Raji (cell line): ENCODE data around the gene ATP5F1E.

Experiments used
- POLR2A ChIP-seq: IDR thresholded peaks from 2 replicates; pipeline ENCODE4 v1.6.1; 2011; ENCODE audit warnings: low read depth, low read length, control low read depth; ENCODE audit not compliant: insufficient read depth

The ATP5F1E gene

DNA sequence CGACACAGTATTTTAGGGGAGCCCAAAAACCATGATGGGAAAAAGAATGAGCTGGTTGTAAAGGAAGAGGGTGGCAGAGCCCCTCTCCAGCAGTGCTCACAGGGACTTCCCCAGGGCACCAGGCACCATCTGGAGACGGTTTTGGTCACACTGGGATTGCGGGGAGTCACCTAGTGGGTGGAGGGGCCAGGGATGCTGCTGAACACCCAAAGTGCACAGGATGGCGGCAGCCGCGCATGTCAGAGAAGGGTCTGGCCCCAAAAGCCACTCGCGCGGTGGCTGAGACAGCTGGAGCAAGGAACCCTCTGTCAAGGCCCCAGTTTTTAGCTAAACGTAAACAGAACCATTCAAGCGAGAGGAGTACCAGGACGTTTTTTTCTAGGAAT is 35.9 kb downstream of the ATP5F1E start:
- TF ChIP-seq POLR2A = no peak

DNA sequence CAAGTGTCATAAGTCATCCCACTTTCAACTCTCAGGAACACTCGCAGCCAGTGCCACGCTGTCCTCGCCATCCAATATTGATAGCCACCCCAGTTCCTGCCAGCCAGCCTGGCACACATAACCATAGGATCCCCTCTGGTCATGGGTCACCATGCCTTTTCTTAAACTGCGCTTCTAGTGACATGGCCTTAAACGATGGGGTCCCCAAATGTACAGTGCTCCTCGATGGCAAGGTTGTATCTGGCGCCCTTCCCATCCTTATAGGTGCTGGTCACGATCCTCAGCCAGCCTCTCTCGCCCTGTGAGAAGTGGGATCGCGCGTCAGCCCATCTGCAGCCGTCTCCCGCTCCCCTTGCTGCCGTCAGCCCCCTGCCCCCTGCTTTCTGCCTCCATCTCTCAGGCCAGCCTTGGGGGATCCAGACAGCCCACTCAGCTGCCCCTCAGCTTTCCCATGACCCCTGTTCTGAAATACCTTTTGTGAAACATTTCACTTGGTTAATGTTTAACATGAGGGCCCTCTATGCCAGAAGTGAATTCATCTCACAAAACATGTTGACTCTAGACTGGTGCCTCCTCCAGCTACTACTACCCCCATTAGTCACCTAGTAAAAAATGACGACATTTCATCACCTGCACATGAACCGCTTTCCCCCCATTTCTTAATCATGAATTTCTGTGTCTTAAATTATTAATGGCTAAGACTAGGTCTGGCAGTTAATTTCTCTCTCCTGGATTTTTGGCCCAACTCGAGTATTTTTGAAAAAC is 36.5 kb downstream of the ATP5F1E start:
- TF ChIP-seq POLR2A = no peak

DNA sequence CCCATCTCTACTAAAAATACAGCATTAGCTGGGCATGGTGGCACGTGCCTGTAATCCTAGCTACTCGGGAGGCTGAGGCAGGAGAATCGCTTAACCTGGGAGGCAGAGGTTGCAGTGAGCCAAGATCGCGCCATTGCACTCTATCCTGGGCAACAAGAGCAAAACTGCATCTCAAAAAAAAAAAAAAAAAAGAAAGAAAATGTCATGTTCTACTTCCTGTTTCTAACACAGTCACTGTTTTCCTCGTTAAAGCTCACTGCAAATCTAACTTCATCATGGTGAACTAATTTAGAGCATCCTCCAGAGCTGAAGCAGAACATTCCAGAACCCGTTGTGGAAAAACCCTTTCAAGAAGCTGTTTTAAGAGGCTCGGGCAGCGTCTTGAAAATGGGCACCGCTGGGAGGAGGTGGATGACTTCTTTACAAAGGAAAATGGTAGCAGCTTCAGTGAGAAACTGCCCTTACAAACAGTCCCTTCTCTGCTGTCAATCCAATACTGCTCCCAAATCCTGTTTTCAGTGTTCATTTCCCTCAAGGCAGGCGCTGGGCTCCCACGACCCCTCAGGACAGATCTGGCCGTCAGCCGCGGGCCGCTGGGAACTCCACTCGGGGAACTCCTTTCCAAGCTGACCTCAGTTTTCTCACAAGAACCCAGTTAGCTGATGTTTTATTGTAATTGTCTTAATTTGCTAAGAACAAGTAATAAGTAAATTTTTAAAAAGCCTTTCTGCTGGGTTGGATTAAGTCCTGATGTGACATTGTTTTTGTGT is 37.6 kb downstream of the ATP5F1E start:
- TF ChIP-seq POLR2A = no peak

DNA sequence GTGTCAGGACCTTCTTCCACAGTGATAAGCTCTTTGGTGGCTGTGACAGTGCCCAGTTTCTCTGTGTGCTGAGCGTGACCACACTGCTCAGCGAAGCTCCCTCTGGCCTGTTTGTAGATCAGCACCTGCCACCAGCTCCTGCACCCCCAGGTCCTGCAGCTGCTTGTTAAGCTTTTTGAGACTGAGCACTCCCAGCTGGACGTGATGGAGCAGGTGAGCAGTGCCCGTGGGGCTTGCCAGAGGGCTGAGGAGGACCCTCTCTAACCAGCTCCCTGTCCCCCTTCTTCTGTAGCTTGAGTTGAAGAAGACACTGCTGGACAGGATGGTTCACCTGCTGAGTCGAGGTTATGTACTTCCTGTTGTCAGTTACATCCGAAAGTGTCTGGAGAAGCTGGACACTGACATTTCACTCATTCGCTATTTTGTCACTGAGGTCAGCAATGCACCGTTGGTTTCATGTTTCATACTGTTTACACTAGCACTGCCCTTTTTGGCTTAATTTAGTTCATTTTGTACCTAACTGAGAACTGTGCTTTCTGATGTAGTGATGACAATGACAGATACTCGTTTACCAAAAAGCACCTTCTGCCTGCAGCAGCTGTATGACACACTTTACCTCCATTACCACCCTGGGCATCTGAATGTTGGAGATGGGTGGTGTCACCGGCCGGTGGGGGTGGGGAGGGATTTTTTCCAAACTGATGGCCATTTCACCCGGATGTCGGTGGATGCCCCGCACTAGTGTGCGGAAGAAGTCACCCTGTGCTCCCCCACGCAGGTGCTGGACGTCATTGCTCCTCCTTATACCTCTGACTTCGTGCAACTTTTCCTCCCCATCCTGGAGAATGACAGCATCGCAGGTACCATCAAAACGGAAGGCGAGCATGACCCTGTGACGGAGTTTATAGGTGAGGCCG is 38.5 kb downstream of the ATP5F1E start:
- no peak for TF ChIP-seq POLR2A

DNA sequence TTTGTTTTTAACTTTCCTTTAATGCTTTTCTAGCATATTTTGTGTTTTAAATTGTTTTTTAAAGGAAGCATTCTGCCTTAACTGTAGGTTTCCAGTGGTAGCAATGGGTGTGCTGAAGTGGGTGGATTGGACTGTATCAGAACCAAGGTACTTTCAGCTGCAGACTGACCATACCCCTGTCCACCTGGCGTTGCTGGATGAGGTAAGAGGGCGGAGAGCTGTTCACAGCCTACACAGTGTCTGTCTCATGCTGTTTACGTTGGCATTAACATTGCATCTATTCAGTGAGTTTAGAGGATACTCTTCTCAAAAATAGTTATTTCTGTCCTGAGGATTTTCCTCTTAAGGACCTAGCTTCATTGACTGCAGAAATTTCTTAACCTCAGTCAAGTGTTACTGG is 39.2 kb downstream of the ATP5F1E start:
- no peak for TF ChIP-seq POLR2A

DNA sequence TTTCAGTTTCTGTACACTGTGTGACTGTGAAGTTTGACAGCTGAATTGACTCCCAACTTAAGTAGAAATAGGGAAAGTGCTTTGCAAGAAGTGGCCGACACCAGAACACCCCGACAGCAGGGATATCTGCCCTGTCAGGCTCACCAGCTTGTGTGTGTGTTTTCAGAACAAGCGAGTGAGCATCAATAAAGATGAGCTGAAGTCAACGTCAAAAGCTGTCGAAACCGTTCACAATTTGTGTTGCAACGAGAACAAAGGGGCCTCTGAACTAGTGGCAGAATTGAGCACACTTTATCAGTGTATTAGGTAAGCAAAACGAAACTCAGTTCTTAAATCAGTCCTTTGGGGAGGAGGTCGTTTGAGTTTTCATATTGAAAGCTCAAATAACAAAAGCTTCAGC is 40.4 kb downstream of the ATP5F1E start:
- TF ChIP-seq POLR2A = no peak

DNA sequence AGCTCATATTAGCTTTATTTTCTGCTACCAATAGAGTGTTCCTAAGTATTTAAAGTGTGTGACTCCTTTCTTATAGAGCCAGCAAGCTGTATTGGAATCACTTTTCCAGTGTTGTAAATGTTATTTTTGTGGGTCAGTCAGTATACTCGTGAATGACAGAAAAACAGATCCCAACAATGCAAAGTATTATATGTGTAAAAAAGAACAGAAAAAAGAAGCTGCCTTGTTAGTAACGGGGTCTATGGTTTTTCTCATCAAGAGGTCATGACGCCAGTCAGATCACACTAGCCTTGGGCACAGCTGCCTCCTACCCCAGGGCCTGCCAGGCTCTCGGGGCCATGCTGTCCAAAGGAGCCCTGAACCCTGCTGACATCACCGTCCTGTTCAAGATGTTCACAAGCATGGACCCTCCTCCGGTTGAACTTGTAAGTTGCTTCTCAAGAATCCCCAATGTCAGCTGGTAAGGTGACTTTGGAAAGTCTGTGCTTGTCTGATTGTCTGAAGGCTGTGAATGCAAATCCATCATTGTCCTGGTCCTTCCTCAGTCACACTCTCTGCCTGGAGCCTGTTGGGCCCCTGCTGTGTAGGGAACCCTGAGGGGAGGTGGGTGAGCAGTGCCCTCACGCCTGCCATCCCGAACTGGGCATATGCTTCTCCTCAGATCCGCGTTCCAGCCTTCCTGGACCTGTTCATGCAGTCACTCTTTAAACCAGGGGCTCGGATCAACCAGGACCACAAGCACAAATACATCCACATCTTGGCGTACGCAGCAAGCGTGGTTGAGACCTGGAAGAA is 41.3 kb downstream of the ATP5F1E start:
- no peak for TF ChIP-seq POLR2A

DNA sequence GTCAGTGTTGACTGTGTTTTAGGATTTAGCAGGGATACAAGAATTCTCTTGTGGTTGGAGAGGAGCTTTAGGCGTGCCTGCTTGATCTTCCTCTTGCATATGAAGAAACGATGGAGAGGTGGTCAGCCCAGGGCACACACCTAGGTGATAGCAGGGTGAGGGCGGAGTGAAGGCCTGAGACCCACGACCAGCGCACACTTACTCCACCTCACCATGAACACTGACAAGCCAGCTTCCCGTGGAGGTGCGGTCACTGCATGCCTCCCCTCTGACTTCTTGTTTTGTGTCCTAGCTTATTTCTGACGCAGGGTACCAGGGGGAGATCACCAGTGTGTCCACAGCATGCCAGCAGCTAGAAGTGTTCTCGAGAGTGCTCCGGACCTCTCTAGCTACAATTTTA is 42.9 kb downstream of the ATP5F1E start:
- no peak for TF ChIP-seq POLR2A

DNA sequence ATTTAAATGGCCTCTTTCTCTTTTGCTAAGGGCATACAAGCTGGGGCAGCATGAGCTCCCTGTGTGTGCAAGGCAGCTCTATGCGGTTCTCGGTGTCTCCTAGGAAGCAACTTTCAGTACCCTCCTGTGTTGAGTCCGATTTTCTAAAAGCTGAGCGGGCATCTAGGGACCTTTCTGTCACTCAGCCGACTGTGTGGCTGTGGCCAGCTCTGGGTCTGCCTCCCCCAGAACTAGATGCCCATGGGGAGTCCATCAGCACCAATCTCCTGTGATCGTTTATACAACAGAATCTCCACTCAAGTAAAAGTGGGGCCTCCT is 43.6 kb downstream of the ATP5F1E start:
- no peak for TF ChIP-seq POLR2A

DNA sequence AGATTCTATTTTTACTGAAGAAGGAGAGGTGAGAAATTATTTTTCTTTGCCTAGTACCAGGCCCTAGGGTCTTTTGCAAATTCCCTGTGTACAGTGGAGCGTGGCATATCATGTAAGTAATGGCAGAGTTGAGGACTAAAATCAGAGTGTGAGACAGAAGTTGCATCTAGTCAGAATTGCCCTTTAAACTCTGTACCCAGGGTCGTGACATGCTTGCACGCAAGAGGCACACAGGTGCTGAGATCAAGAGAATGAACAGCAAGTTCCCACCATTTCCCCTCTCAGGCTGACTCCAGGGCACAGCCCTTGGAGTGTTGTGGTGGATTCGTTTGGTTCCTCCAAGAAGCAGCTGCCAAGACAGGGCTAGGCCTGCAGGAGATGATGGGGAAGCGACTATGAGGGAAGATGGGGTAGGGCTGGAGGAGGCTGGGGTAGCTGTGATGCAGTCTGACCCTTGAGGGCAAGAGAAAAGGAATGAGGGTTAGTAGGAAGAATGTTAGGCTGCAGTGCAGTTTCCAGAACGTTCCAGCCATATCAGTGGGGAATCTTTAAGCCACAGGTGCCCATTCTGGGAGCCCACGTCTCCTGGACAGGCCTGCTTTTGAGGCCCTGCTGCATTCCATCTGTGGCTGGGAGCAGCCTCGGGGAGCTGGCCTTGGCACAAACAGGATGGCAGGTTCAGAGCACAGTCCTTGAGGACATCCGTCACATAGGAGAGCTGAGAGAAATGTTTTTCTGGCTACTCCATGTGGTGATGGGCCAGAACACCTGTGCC is 44.2 kb downstream of the ATP5F1E start:
- no peak for TF ChIP-seq POLR2A

DNA sequence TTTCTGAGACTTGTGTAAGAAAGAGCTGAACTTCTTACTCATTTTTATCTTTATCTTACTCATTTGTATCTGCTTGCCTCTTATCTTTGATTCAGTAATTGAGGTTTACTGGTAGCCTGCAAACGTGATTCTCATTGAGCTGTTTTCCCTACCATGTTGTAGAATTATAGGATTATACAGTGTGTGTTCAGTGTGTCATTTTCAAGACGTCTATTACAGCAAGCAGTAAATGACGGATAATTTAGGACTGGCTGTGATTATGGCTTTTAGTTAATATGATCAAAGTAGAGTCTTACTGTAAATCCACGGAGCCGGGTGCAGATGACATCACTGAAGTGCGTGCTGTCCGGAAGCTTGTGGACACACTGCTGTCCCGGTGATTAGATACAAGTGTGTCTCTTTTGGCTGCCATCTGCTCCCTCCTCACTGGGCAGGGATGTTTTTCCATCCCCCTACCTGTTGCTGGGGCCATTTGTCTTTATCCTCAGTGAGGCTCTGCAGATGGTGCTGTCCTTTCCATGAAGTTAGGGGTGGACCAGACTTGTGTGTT is 45.1 kb downstream of the ATP5F1E start:
- no peak for TF ChIP-seq POLR2A

DNA sequence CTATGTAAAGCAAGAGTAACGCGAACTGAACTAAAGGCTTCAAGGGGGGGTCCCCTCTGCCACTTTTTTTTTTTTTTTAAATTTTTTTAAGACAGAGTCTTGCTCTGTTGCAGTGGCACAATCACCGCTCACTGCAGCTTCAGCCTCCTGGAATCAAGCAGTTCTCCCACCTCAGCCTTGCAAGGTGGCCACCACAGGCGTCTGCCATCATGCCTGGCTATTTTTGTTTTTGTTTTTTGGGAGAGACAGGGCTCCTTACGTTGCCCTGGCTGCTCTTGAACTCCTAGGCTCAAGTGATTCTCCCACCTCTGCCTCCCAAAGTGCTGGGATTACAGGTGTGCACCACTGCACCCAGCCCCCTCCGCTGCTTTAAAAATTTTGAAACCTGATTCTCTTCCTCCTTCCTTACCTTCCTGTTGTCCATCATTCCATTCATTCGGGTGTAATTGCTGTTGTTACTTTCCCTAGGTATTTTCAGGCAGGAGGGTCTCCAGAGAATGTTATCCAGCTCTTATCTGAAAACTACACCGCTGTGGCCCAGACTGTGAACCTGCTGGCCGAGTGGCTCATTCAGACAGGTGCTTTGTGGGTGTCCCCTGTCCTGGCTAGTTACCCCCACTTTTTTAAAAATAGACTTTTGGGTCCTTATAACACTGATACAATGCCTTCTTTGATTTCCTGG is 45.7 kb downstream of the ATP5F1E start:
- no peak for TF ChIP-seq POLR2A

DNA sequence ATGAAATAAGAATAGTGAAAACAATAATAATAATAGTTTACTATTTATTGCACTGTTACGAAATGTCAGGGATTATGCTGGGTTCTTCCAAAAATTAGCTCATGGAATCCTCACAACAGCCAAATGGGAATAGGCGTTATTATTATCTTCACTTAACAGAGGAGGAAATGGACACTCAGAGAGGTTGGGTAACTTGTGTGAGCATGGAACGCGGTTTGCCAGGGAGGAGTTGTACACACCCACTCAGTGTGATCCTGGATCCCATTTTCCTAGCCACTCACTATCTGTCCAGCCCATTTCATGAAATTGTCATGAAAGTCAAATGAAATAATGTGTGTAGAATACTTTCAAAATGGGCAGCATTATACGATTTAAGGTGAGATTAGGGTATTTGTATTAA is 46.5 kb downstream of the ATP5F1E start:
- no peak for TF ChIP-seq POLR2A

DNA sequence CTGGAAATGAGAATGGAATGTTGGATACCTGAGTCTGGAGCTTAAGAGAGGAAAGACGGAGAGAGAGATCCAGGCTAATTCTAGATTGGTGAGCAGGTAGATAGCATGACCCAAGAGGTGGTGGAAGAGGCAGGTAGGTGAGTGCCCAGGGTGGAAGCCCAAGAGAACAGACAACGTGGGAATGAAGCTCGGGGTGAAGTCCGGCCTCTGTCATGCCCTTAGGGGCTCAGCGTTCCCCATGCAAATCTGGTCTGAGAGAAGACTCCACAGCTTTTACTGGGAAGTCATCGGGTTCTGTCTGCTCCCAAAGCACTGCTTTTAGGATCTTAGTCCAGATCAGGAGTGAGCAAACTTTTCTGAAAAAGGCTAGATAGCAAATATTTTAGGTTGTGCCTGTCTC is 47.4 kb downstream of the ATP5F1E start:
- no peak for TF ChIP-seq POLR2A
